Ectodermal cell (in vitro differentiated cells): ENCODE results near the gene TPP2.

ENCODE experiments used
- H3K27ac ChIP-seq: 2 replicates; pipeline ENCODE4 v1.7.0; 2013; ENCODE audit warnings: mild to moderate bottlenecking, low read depth, low read length; ENCODE audit not compliant: insufficient read depth, poor library complexity, severe bottlenecking
- H3K27me3 ChIP-seq: 2 replicates; pipeline ENCODE4 v1.7.0; 2013; ENCODE audit warnings: mild to moderate bottlenecking, low read length; ENCODE audit not compliant: insufficient read depth, control insufficient read depth, poor library complexity, severe bottlenecking
- H3K36me3 ChIP-seq: one replicate; pipeline ENCODE4 v1.7.0; 2013; ENCODE audit warnings: low read length; ENCODE audit not compliant: control insufficient read depth, insufficient read depth
- H3K4me1 ChIP-seq: one replicate; pipeline ENCODE4 v1.7.0; 2013; ENCODE audit warnings: low read length; ENCODE audit not compliant: control insufficient read depth, insufficient read depth
- H3K4me3 ChIP-seq: 2 replicates; pipeline ENCODE4 v1.7.0; 2013; ENCODE audit warnings: low read depth, low read length, control low read depth; ENCODE audit not compliant: insufficient read depth
- H3K9me3 ChIP-seq: 2 replicates; pipeline ENCODE4 v1.7.0; 2013; ENCODE audit warnings: mild to moderate bottlenecking, low read length, moderate library complexity; ENCODE audit not compliant: control insufficient read depth
- WGBS, 2 experiments: methylation state at CpG; one replicate each; pipeline ENCODE4 v1.1.7; 2013; ENCODE audit warnings: missing lambda C conversion rate in 2 of 2; 5-methylcytosine and 5-hydroxymethylcytosine counted together

The TPP2 gene

GRCh38 chr13:102698649-102698980 is 101.8 kb downstream of the TPP2 start:
- WGBS, 2 experiments, result 92 to 95% methylated on average over 2 of the region's 2 CpGs
- Histone ChIP-seq H3K27ac (no peak overlapping the region), H3K36me3 (no peaks in the 10 kb centered on the region), H3K4me3 (no peak overlapping the region), H3K9me3 (no peaks in the 10 kb centered on the region), H3K4me1 (no peaks in the 10 kb centered on the region), H3K27me3 (no peaks in the 10 kb centered on the region)

GRCh38 chr13:102699504-102699903 is 102.7 kb downstream of the TPP2 start:
- no peaks in the 10 kb centered on the region for H3K27me3 ChIP-seq
- no peak overlapping the region for H3K27ac ChIP-seq
- no peak overlapping the region for H3K4me3 ChIP-seq
- H3K9me3 ChIP-seq, result no peaks in the 10 kb centered on the region
- H3K4me1 ChIP-seq, result no peaks in the 10 kb centered on the region
- 92% methylated on average over 3 of the region's 3 CpGs for WGBS, 2 experiments
- H3K36me3 ChIP-seq, result no peaks in the 10 kb centered on the region

GRCh38 chr13:102700088-102701031 is 103.6 kb downstream of the TPP2 start:
- H3K4me1 ChIP-seq, result no peaks in the 10 kb centered on the region
- H3K4me3 ChIP-seq, result no peak overlapping the region
- H3K36me3 ChIP-seq, result no peaks in the 10 kb centered on the region
- no peak overlapping the region for H3K27ac ChIP-seq
- 92 to 93% methylated on average over 13 to 14 of the region's 14 CpGs for WGBS, 2 experiments
- H3K9me3 ChIP-seq, result no peaks in the 10 kb centered on the region
- no peaks in the 10 kb centered on the region for H3K27me3 ChIP-seq

GRCh38 chr13:102701331-102701730 is 104.5 kb downstream of the TPP2 start:
- H3K36me3 ChIP-seq, result no peaks in the 10 kb centered on the region
- H3K27ac ChIP-seq, result no peak overlapping the region
- no peak overlapping the region for H3K4me3 ChIP-seq
- 88 to 93% methylated on average over 4 to 5 of the region's 5 CpGs for WGBS, 2 experiments
- H3K4me1 ChIP-seq, result no peaks in the 10 kb centered on the region
- no peaks in the 10 kb centered on the region for H3K9me3 ChIP-seq
- H3K27me3 ChIP-seq, result no peaks in the 10 kb centered on the region

- H3K36me3 ChIP-seq, result no peaks in the 10 kb centered on the region
- WGBS, 2 experiments, result 93 to 94% methylated on average over 8 of the region's 8 CpGs
- no peak overlapping the region for H3K4me3 ChIP-seq
- no peak overlapping the region for H3K27ac ChIP-seq
- H3K4me1 ChIP-seq, result no peaks in the 10 kb centered on the region
- no peaks in the 10 kb centered on the region for H3K9me3 ChIP-seq
- no peaks in the 10 kb centered on the region for H3K27me3 ChIP-seq
These were observed 106.4 kb downstream of the TPP2 start for GRCh38 chr13:102702965-102703725.

- H3K9me3 ChIP-seq, result no peaks in the 10 kb centered on the region
- no peaks in the 10 kb centered on the region for H3K4me1 ChIP-seq
- H3K36me3 ChIP-seq, result no peaks in the 10 kb centered on the region
- H3K27me3 ChIP-seq, result no peaks in the 10 kb centered on the region
- no peak overlapping the region for H3K27ac ChIP-seq
- no peak overlapping the region for H3K4me3 ChIP-seq
These were observed 106.9 kb downstream of the TPP2 start for GRCh38 chr13:102703726-102704035.

GRCh38 chr13:102704238-102705058 is 107.7 kb downstream of the TPP2 start:
- Histone ChIP-seq H3K36me3 (no peaks in the 10 kb centered on the region), H3K4me1 (no peaks in the 10 kb centered on the region), H3K27ac (no peak overlapping the region), H3K9me3 (no peaks in the 10 kb centered on the region), H3K27me3 (no peaks in the 10 kb centered on the region), H3K4me3 (no peak overlapping the region)
- 91 to 93% methylated on average over 6 of the region's 6 CpGs for WGBS, 2 experiments

- Histone ChIP-seq H3K27me3 (no peaks in the 10 kb centered on the region), H3K4me1 (no peaks in the 10 kb centered on the region), H3K4me3 (no peak overlapping the region), H3K27ac (no peak overlapping the region), H3K9me3 (no peaks in the 10 kb centered on the region), H3K36me3 (no peaks in the 10 kb centered on the region)
- WGBS, 2 experiments, result 87% methylated on average over 4 of the region's 4 CpGs
These were observed 110.7 kb downstream of the TPP2 start for GRCh38 chr13:102707467-102707866.

GRCh38 chr13:102708211-102708610 is 111.4 kb downstream of the TPP2 start:
- Histone ChIP-seq H3K27me3 (no peaks in the 10 kb centered on the region), H3K36me3 (no peaks in the 10 kb centered on the region), H3K27ac (no peak overlapping the region), H3K4me1 (no peaks in the 10 kb centered on the region), H3K9me3 (no peaks in the 10 kb centered on the region), H3K4me3 (no peak overlapping the region)
- WGBS, 2 experiments, result 54 to 90% methylated on average over 1 to 2 of the region's 2 CpGs

- Histone ChIP-seq H3K27ac (no peak overlapping the region), H3K27me3 (no peaks in the 10 kb centered on the region), H3K36me3 (no peaks in the 10 kb centered on the region), H3K9me3 (no peaks in the 10 kb centered on the region), H3K4me3 (no peak overlapping the region), H3K4me1 (no peaks in the 10 kb centered on the region)
- 93 to 95% methylated on average over 2 of the region's 2 CpGs for WGBS, 2 experiments
These were observed 112.2 kb downstream of the TPP2 start for GRCh38 chr13:102708991-102709390.
